A549 (cell line): ENCODE measurements around the gene LARGE1. TPM values are rescaled to one million over a fixed set of nuclear protein-coding genes. Genes with fewer than 3 reads are reported as not detected.

Source experiments
- ATAC-seq, 2 experiments: fragments of 200-7000 bp in 1 of 2; fragments of >200 bp in 1 of 2; cut with Nextera tagmentation in 1 of 2; cut with Tn5 transposase in 1 of 2; 3 replicates each; pipeline versions ENCODE4 v1.8.0 to v1.9.1; 2018 to 2020; ENCODE audit warnings: mild to moderate bottlenecking in 1 of 2, moderate library complexity in 1 of 2
- CTCF ChIA-PET: fragments of 300-600 bp; sonication (Branson Sonifier 250); formaldehyde crosslinking; extraction: SDS; loops from one replicate; lab custom pipeline; 2021; ENCODE audit warnings: antibody characterized with exemption, inconsistent platforms; lab: Yijun Ruan, JAX
- POLR2A ChIA-PET: fragments of 350-600 bp; formaldehyde crosslinking; extraction: SDS; loops from one replicate; lab custom pipeline; 2021; ENCODE audit warnings: antibody characterized with exemption, inconsistent platforms; lab: Yijun Ruan, JAX
- DNase-seq, 2 experiments: peaks; one replicate each; pipeline versions ENCODE4 v3.0.0 to v3.0.0-alpha.2; 2011 to 2016; ENCODE audit warnings: low read depth in 1 of 2, low spot score in 1 of 2
- FAIRE-seq: peaks from 2 replicates; lab custom pipeline; 2011; peaks lifted over from hg19 to GRCh38; lab: Jason Lieb, UNC
- H3K27ac ChIP-seq, 2 experiments: fragments of >200 bp; sonication (Bioruptor Twin); formaldehyde crosslinking; 3 replicates each; pipeline ENCODE4 v1.5.1; 2016 to 2017
- H3K4me1 ChIP-seq: fragments of >200 bp; sonication (Bioruptor Twin); formaldehyde crosslinking; 3 replicates; pipeline ENCODE4 v1.6.1; 2016
- H3K4me2 ChIP-seq: fragments of >200 bp; sonication (Bioruptor Twin); formaldehyde crosslinking; 3 replicates; pipeline ENCODE4 v1.6.1; 2016
- H3K4me3 ChIP-seq: fragments of >200 bp; sonication (Bioruptor Twin); formaldehyde crosslinking; 3 replicates; pipeline ENCODE4 v1.5.1; 2016
- H3K9me3 ChIP-seq: fragments of >200 bp; sonication (Bioruptor Twin); formaldehyde crosslinking; 3 replicates; pipeline ENCODE4 v1.6.1; 2016
- EHF ChIP-seq: fragments of 250-450 bp; sonication (Bioruptor Pico); IDR thresholded peaks from 2 replicates; pipeline ENCODE4 v1.5.0; 2020; ENCODE audit warnings: mild to moderate bottlenecking
- EHMT2 ChIP-seq: fragments of 200-600 bp; sonication (generic); IDR thresholded peaks from 2 replicates; pipeline ENCODE4 v1.6.1; 2016; ENCODE audit warnings: antibody characterized with exemption, low read depth, mild to moderate bottlenecking, moderate library complexity
- EP300 ChIP-seq, 2 experiments: fragments of >200 bp; sonication (Bioruptor Twin); formaldehyde crosslinking; IDR thresholded peaks; 2 replicates in 1 of 2; 3 replicates in 1 of 2; pipeline ENCODE4 v1.6.1; 2016 to 2017
- ESRRA ChIP-seq: fragments of 150-350 bp; IDR thresholded peaks from 2 replicates; pipeline ENCODE4 v1.6.1; 2014; ENCODE audit warnings: mild to moderate bottlenecking, low read length, borderline replicate concordance
- FOSB ChIP-seq: fragments of 250-450 bp; sonication (Bioruptor Pico); IDR thresholded peaks from 2 replicates; pipeline ENCODE4 v1.5.0; 2020; ENCODE audit warnings: mild to moderate bottlenecking, moderate library complexity
- GATA3 ChIP-seq: IDR thresholded peaks from 2 replicates; pipeline ENCODE4 v1.6.1; 2012; ENCODE audit warnings: borderline replicate concordance
- HDAC2 ChIP-seq: fragments of 200-600 bp; sonication (generic); IDR thresholded peaks from 2 replicates; pipeline ENCODE4 v1.6.1; 2016
- HEYL ChIP-seq: fragments of 250-450 bp; sonication (Bioruptor Pico); IDR thresholded peaks from 2 replicates; pipeline ENCODE4 v1.8.0; 2021; ENCODE audit warnings: mild to moderate bottlenecking, moderate library complexity
- HOXB13 ChIP-seq: fragments of 250-450 bp; sonication (Bioruptor Pico); IDR thresholded peaks from 2 replicates; pipeline ENCODE4 v1.5.0; 2020; ENCODE audit warnings: low read depth, mild to moderate bottlenecking, moderate library complexity
- KDM1A ChIP-seq: fragments of 200-600 bp; sonication (generic); IDR thresholded peaks from 2 replicates; pipeline ENCODE4 v1.6.1; 2016; ENCODE audit warnings: low read depth, mild to moderate bottlenecking
- NR3C1 ChIP-seq: fragments of >200 bp; sonication (Bioruptor Twin); formaldehyde crosslinking; IDR thresholded peaks from 3 replicates; pipeline ENCODE4 v1.6.1; 2017
- PBX3 ChIP-seq: IDR thresholded peaks from 2 replicates; pipeline ENCODE4 v1.6.1; 2012
- RAD21 ChIP-seq, 2 experiments: fragments of >200 bp in 1 of 2; sonication (Bioruptor Twin) in 1 of 2; formaldehyde crosslinking in 1 of 2; IDR thresholded peaks in 1 of 2; conservative IDR thresholded peaks in 1 of 2; 2 replicates in 1 of 2; 3 replicates in 1 of 2; pipeline ENCODE4 v1.6.1; 2012 to 2018; ENCODE audit warnings: inconsistent platforms in 1 of 2
- RARB ChIP-seq: fragments of 250-450 bp; sonication (Bioruptor Pico); IDR thresholded peaks from 2 replicates; pipeline ENCODE4 v1.8.0; 2021; ENCODE audit warnings: mild to moderate bottlenecking, moderate library complexity
- RCOR1 ChIP-seq: fragments of 150-350 bp; IDR thresholded peaks from 2 replicates; pipeline ENCODE4 v1.6.1; 2014; ENCODE audit warnings: antibody characterized with exemption, low read length, low read depth
- SMC3 ChIP-seq: fragments of >200 bp; sonication (Bioruptor Twin); formaldehyde crosslinking; IDR thresholded peaks from 3 replicates; pipeline ENCODE4 v1.6.1; 2018; ENCODE audit warnings: inconsistent platforms
- TP53 ChIP-seq: fragments of 250-450 bp; sonication (Bioruptor Pico); IDR thresholded peaks from 2 replicates; pipeline ENCODE4 v1.5.0; 2021; ENCODE audit warnings: mild to moderate bottlenecking, moderate library complexity
- WGBS: methylation state at CpG from one replicate; pipeline ENCODE4 v1.1.6; 2017; ENCODE audit errors: missing lambda C conversion rate; 5-methylcytosine and 5-hydroxymethylcytosine counted together
- polyA plus RNA-seq, 4 experiments: library from polyadenylated mRNA; depleted of rRNA in 3 of 4; stranded (reverse); fragments of >200 nt; fragmentation: RNase III in 1 of 4; extraction: RNeasy Plus Mini Kit Qiagen cat#74134 plus additional on column Dnase treatment in 1 of 4; gene quantifications; 2 replicates in 3 of 4; 3 replicates in 1 of 4; pipeline ENCODE4 v1.2.3, GENCODE V29; 2011 to 2017
- TF ChIP-seq, protein P1 (sequence below): fragments of 250-450 bp; sonication (Bioruptor Pico); IDR thresholded peaks from 2 replicates; pipeline ENCODE4 v1.5.0; 2020; ENCODE audit warnings: low read depth, mild to moderate bottlenecking, moderate library complexity
- TF ChIP-seq, protein P2 (sequence below): fragments of >200 bp; sonication (Bioruptor Twin); formaldehyde crosslinking; IDR thresholded peaks from 3 replicates; pipeline ENCODE4 v1.5.1; 2016
- TF ChIP-seq, protein P3 (sequence below): fragments of 250-450 bp; sonication (Bioruptor Pico); IDR thresholded peaks from 2 replicates; pipeline ENCODE4 v1.5.0; 2021; ENCODE audit warnings: mild to moderate bottlenecking, moderate library complexity, borderline replicate concordance

The LARGE1 gene
- polyA plus RNA-seq, 2 of the 4 experiments (the other 2 are of a cell fraction) = 2.7 to 5.8 TPM

GRCh38 chr22:33337524-33337923 is 582.8 kb downstream of the LARGE1 start:
- DNase-seq = peak in 1 of 2 experiments; percentile 66
- ChIA-PET CTCF (no interaction called here), POLR2A (no interaction called here)
- Histone ChIP-seq H3K4me2 (no peak overlapping the region), H3K9me3 (no peaks in the 10 kb centered on the region), H3K4me3 (no peak overlapping the region), H3K4me1 (peaks cover 47% of the 10 kb centered on the region), H3K27ac (peak overlapping the region; percentile 54 to 60; a peak in 5 of 6 replicates)
- TF ChIP-seq NR3C1 (no peak), FOSB (CRISPR knock-in tag) (no peak), RAD21 (conservative IDR thresholded peaks at IDR 0.05 in 1 of 2, IDR thresholded peaks at IDR 0.05 in 1 of 2) (no peak), HOXB13 (CRISPR knock-in tag) (no peak), EHF (no peak), HEYL (CRISPR knock-in tag) (no peak), RARB (CRISPR knock-in tag) (no peak), EP300 (IDR thresholded peaks at IDR 0.05) (no peak), SMC3 (no peak), RCOR1 (no peak), GATA3 (no peak), EHMT2 (no peak), PBX3 (no peak), ESRRA (no peak)
- TF ChIP-seq, protein P1, sequence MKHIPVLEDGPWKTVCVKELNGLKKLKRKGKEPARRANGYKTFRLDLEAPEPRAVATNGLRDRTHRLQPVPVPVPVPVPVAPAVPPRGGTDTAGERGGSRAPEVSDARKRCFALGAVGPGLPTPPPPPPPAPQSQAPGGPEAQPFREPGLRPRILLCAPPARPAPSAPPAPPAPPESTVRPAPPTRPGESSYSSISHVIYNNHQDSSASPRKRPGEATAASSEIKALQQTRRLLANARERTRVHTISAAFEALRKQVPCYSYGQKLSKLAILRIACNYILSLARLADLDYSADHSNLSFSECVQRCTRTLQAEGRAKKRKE (CRISPR knock-in tag) = no peak
- WGBS = 81% methylated on average over 7 of the region's 10 CpGs
- FAIRE-seq = no peak
- ATAC-seq = no peak

- no peak for FAIRE-seq
- TF ChIP-seq HDAC2 (0 out of 2 replicates have a peak, but pooled peaks have one; percentile 75), GATA3 (peak; percentile 30; the same call in 1 of the 2 replicates), TP53 (CRISPR knock-in tag) (no peak), KDM1A (peak; percentile 85)
- TF ChIP-seq, all 56 proteins: peak for 3
- ATAC-seq (peak; percentile 41 to 47; a peak in 4 of 6 replicates), DNase-seq (peak in 1 of 2 experiments; percentile 68)
- H3K27ac ChIP-seq = peak overlapping the region; percentile 87 to 92
- H3K9me3 ChIP-seq = no peaks in the 10 kb centered on the region
- ChIA-PET POLR2A (no interaction called here), CTCF (no interaction called here)
- peak overlapping the region; percentile 75 for H3K4me2 ChIP-seq
- H3K4me1 ChIP-seq = peaks cover 47% of the 10 kb centered on the region
- no peak overlapping the region for H3K4me3 ChIP-seq
- 23% methylated on average over 6 of the region's 6 CpGs for WGBS
Observed at GRCh38 chr22:33335611-33336279, 584.5 kb downstream of the LARGE1 start.

- peaks cover 62% of the 10 kb centered on the region for H3K4me1 ChIP-seq
- 100% methylated on average over 3 of the region's 3 CpGs for WGBS
- DNase-seq = no peak
- POLR2A ChIA-PET = no interaction called here
- CTCF ChIA-PET = interaction anchor here (0.5 kb wide), 1 partner anchor 27 kb away, joined by 3 read pairs; no protein-coding TSS in a partner anchor
- H3K9me3 ChIP-seq = no peaks in the 10 kb centered on the region
- TF ChIP-seq GATA3 = no peak
- TF ChIP-seq KDM1A = no peak
- TF ChIP-seq, protein P2, sequence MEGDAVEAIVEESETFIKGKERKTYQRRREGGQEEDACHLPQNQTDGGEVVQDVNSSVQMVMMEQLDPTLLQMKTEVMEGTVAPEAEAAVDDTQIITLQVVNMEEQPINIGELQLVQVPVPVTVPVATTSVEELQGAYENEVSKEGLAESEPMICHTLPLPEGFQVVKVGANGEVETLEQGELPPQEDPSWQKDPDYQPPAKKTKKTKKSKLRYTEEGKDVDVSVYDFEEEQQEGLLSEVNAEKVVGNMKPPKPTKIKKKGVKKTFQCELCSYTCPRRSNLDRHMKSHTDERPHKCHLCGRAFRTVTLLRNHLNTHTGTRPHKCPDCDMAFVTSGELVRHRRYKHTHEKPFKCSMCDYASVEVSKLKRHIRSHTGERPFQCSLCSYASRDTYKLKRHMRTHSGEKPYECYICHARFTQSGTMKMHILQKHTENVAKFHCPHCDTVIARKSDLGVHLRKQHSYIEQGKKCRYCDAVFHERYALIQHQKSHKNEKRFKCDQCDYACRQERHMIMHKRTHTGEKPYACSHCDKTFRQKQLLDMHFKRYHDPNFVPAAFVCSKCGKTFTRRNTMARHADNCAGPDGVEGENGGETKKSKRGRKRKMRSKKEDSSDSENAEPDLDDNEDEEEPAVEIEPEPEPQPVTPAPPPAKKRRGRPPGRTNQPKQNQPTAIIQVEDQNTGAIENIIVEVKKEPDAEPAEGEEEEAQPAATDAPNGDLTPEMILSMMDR = no peak
- TF ChIP-seq, protein P3, sequence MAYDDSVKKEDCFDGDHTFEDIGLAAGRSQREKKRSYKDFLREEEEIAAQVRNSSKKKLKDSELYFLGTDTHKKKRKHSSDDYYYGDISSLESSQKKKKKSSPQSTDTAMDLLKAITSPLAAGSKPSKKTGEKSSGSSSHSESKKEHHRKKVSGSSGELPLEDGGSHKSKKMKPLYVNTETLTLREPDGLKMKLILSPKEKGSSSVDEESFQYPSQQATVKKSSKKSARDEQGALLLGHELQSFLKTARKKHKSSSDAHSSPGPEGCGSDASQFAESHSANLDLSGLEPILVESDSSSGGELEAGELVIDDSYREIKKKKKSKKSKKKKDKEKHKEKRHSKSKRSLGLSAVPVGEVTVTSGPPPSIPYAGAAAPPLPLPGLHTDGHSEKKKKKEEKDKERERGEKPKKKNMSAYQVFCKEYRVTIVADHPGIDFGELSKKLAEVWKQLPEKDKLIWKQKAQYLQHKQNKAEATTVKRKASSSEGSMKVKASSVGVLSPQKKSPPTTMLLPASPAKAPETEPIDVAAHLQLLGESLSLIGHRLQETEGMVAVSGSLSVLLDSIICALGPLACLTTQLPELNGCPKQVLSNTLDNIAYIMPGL = no peak
- TF ChIP-seq, all 56 proteins: peak for 0
- FAIRE-seq = no peak
- H3K4me3 ChIP-seq = no peak overlapping the region
- H3K4me2 ChIP-seq = no peak overlapping the region
- no peak for ATAC-seq
- peak overlapping the region in 1 of 2 experiments; percentile 87; a peak in 3 of 6 replicates for H3K27ac ChIP-seq
Observed at GRCh38 chr22:33332538-33332937, 587.7 kb downstream of the LARGE1 start.
